GM18502 (cell line): ENCODE measurements around the gene SERPINI2.
"Not testable (repeated sequence)": the region's sequence is repeated elsewhere in the genome, so short reads cannot be mapped to it uniquely, and the experiment has no call there.

Source experiments
- ATAC-seq: cut with Tn5 transposase; IDR thresholded peaks from one replicate; pipeline ENCODE4 v1.9.1; 2021; ENCODE audit warnings: mild to moderate bottlenecking; ENCODE audit not compliant: unreplicated experiment, poor library complexity

Gene SERPINI2

DNA sequence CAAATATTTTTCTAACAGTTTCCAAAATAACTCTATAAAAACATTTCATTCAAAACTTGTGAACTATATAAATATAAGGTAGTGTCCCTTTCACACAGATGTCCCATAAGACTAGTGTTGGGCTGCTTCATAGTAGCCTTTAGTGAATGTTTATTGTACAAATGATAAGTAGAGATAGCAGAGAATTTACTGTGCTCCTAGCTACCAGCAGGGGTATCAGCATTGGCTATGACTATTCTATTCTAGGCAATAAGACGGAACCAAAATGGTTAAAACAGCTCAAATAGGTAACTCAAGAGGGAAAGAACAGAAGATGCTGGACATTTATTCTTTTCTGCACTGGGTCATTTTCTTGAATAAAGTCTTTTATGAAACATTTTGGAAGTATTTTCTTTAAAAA lies 22.6 kb downstream of the SERPINI2 start:
- ATAC-seq: no peak

DNA sequence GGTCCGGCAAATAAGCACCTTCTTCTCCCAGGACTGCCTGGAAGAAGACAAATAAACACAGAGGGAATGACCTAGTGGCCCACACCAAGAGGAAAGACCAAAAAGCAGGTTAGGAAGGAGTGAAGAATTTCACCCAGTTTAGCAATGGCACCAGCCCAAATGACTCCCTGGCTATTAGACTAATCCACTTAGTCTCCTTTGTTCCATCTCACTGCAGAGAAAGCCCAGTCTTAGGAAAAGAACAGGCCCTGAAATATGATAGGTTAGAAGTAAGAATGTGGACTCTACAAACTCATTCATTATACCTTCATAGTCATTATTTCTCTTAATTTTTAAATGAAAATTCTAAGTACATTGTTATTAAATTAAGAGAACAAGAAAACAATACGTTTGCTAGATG lies 23.2 kb downstream of the SERPINI2 start:
- ATAC-seq: no peak

DNA sequence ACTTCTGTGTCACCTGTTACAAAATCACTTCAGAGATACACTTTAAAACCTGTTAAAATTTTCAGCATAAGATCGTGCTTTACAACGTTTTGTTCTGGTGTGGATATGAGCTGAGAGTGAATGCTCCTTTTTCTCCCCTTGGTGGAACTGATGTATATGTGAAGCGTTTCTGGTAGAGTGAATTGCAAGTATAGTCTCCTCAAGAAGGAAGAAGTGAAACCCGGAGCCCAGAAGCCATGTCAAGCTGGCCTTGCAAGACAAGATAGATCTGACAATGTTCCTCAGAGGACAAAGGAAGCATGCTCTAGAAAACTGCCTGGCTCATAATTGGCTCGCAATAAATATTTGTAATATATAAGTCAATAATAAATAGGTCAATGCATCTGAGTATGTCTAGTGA lies 23.6 kb downstream of the SERPINI2 start:
- ATAC-seq: peak; percentile 67

DNA sequence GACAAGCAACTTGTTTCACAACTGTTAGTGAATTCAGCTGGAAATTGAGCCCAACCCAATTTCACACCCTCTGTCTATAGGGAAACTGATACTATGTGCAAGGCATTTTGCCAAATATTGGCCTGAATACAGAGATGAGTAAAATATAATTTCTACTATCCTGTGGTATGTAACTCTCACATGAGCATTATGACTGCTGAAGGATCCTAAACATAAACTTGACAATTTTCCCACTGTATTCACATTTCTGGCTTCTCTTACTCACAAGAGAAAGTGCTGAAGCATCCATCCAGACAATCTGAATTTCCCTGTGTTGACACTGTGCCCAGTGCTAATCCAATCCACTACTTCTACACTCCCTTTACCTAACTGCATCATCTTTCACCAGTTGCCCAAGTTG lies 28.4 kb downstream of the SERPINI2 start:
- ATAC-seq: no peak

DNA sequence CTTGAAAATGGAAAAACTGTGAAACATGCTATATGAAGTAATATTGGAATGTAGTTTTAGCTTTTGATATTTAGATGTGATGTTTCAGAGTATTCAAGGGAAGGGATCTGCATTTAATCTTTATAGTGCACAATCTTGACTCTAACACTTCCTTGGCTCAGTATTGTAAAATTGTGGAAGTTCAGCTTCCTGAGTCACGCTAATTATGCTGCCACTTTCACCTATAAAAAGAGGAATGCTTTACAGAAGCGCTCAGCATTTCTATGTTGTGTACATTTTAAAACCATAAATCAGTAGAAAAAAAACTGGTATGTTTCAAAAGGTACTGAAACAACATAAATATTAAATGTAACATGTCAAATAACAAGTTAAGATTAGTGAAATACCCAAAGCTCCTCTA lies 32.6 kb downstream of the SERPINI2 start:
- no peak for ATAC-seq

DNA sequence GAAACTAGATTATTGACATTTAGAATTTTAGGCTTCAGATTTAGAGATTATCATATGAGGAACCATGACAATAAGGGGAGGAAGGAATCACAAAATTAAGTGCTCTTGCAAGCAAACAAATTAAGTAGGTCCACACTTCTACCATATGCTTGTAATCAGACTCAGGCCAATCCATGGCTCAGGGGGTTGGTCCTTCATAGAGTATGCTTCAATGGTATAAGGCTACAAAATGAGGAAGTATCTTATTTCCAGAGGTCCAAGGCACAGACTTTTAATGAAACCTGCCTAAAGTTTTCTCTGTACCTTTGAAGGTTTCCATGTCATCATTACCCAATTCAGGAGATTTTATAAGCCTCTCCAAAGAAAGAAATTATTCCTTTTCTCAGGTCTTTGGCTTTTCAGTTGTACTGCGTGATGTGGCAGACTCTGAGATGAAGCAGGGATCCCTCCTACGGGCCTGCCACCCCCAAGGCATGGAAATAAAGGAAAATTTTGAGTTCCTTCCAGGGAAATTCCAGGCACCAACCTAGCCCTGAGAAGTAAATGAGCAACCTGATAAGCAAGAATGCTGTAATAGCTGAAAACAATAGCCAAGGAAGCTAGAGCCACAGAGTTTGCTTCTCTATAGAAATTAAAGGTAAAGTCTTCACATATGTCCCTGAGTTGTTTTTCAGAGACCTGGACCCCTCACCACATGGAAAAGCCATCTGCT lies 36.3 kb downstream of the SERPINI2 start:
- ATAC-seq: no peak

DNA sequence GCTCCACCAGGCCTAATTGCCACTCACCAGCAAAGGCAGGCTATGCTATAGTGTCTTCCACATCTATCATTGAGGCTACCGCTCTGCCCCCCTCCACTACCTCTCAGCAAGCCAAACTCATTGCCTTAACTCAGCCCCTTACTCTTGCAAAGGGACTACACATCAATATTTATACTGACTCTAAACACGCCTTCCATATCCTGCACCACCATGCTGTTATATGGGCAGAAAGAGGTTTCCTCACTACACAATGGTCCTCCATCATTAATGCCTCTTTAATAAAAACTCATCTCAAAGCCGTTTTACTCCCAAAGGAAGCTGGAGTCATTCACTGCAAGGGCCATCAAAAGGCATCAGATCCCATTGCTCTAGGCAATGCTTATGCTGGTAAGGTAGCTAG lies 46.9 kb downstream of the SERPINI2 start:
- ATAC-seq: not testable (repeated sequence)

DNA sequence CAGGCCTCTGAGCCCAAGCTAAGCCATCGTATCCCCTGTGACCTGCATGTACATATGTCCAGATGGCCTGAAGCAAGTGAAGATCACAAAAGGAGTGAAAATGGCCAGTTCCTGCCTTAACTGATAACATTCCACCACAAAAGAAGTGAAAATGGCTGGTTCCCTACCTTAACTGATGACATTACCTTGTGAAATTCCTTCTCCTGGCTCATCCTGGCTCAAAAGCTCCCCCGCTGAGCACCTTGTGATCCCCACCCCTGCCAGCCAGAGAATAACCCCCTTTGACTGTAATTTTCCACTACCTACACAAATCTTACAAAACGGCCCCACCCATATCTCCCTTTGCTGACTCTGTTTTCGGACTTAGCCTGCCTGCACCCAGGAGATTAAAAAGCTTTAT lies 51.4 kb downstream of the SERPINI2 start:
- not testable (repeated sequence) for ATAC-seq

DNA sequence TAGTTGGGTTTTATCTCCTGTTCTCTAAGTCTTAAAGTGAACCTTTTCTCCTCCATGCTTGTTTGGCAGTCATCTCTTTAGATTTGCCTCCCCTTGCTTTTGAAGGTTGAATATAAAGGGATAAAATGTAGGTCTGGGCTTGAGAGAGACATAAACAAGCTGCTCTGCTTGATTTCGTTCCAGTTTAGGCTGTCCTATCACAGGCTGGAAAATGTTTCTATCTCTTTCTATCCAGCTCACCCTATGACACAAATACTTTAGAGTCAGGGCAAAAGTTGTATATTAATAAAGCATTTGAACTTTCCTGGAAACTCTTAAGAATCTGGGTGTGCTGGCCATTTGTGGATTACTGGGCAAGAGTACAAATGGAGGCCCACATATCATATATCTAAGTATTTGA lies 64.2 kb downstream of the SERPINI2 start:
- ATAC-seq: no peak

DNA sequence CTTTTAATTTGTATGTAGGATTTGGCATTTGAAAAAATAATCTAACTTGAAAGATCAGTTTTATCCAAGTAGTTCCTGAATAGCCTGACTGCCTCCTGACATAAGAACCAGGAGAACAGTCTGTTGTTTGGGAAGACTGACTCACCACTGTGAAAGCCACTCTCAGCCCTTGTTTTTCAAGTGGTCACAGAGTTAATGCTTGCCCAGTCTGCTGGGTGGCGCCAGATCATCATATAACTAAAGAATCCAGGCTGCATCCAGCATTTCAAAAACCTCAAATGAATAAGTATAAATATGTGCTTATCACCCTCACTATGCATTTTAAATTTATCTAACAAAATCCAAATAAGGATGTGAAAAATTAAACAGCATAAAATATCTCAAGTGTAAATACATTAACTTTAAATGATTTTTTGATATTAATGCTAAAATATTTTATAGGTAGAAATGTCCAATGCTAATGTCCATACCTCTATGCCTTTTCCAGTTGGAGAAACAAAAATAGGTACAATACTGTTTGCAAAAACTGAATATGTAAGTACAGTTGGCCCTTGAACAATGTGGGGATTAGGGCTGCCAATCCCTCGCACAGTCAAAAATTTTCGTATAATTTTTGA lies 66.9 kb downstream of the SERPINI2 start:
- no peak for ATAC-seq

DNA sequence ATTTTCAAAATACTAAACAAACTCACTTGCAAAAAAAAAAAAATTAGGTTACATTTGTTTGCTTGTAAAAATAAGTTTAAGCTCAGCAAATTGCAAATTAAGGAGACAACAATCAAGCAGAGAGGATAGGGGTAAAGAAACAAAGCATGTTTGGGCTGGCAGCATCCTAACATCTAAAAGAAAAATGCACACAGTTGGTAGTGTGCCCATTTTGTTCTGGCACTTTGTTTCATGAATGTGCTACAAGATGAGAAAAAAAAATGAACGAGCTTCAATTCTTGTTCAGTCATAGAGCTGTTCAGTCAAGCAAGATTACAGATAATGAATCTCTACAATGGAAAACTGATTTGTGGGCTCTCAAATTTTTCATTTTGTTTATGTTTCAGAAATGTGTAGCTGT lies 76.0 kb downstream of the SERPINI2 start:
- ATAC-seq: no peak

DNA sequence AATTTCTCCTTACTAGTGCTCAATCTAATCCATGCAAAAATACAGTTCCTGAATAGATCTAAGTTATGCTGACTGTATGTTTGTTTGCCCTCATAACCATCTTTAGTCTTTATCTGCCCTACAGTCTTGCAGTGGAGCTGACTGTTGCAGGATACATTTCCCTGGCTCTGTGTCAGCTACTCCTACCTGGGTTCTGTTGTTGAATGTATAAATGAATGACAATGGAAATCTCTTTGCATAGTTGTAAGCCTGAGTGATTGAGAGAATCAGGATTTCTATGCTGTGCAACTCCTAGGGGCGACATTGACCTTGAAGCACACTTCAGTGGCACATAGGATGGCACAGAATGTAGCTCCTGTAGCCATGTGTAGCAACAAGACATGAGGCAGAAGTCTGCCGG lies 77.8 kb downstream of the SERPINI2 start:
- ATAC-seq: no peak

DNA sequence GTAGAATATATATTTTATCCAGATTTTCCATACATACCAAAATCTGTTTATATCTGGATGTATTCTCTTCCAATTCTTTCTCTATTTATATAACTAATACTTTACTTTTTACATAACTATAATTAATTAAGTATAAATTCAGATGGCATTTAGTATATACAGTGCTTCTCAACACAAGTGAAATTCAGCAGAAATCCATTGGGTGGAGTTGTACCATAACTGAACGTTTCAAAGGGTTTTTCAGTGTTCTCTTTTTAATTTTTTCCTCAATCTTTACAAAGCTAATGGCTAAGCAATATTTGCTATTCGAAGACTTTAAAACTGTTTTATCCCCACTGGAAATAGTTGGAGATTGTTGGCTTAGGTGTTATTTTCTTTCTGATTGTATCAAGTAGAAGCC lies 79.8 kb downstream of the SERPINI2 start:
- ATAC-seq: no peak
